HG02870 (cell line): Measurements from ENCODE around the gene KHDRBS2.

Experiments used
- ATAC-seq: cut with Tn5 transposase; IDR thresholded peaks from one replicate; pipeline ENCODE4 v1.9.1; 2021; ENCODE audit warnings: mild to moderate bottlenecking, moderate library complexity; ENCODE audit not compliant: unreplicated experiment

The KHDRBS2 gene

DNA sequence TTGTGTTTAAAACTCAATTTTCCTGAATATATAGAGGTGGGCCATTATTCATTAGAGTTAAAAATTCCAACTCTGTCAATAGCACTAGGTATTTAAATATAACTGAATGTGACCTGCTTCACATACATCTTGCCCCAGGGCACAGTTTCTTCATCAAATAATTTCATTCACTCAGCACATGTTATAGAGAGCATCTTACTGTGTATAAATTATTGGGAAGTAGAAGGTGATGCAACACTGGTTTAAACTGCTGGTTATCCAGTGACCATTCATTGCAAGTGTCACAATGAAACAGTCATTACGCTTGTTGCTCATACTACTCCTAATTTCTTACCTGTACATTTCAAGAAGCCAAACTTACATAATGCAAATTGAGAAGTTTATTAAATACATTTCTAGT, 93.4 kb downstream of the KHDRBS2 start:
- ATAC-seq, result no peak

DNA sequence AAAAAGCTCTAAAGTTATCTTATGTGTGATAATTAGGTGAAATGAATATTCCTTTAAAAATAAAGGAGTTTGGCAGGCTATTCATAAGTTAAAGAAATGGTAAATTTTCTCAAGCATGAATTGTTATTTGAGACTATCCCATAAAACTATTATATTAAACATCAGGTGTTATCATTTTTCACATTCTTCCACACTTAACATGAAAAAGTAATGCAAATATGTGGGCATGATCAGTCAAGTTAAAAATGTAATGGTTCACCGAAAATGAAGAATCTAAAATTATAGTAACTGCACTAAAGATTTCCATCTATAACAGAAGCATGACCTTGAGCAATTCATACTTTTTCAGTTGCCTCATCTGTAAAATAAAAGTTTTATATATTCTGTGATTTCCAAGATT, 110.8 kb downstream of the KHDRBS2 start:
- ATAC-seq, result no peak

DNA sequence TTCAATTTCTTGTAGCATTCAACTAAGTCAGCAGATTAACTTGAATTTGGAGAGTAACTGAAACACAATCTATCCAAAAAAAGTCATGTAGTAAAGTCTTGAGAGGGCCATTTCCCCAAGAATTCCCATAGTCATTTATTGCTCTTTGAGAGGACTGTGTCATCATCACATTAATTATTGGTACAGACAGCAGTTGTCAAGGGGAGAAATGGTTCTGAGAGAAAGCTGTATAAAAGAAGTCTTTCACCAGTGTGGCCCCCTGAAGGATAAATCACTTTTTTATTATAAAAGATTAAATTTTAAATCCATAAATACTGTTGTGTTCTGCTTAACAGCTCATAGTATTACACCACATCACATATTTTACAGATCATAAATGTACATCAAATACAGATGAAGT, 111.5 kb downstream of the KHDRBS2 start:
- no peak for ATAC-seq

DNA sequence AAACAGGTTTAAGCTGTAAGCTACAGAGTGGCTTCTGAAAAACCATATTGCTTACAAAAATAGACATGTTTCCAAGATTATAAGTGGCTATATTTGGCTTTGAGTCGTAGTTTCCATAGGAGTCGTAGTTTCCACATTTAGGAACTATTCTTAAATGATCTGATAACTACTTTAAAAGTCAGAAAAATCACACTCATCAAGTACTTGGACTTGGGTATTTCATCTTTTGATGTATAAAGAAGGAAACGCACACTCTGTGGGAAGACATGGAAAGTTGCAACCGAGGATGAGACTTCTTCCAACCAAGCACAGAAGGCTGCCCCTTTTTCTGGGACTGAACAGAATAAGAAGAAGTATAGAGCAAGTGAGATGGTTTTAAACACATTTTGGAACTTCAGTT, 118.3 kb downstream of the KHDRBS2 start:
- ATAC-seq, result no peak

DNA sequence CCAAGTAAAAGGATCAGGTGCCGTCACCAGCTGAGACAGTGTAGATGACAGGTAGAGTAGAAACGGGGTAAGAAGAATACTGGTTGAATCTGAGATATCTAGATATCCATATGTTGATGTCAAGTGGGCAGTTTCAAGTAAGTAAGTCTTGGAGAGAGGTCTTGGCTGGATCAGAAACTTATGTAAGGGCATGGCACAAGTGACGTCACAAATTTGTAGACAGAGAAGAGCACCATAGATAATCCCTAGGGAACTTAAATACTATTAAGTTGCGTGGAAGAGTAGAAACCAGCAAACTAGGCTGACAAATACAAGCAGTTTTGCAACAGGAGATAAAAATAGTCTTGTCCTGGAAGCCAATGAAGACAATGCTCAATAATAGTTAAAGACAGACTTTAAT, 123.2 kb downstream of the KHDRBS2 start:
- ATAC-seq, result no peak

DNA sequence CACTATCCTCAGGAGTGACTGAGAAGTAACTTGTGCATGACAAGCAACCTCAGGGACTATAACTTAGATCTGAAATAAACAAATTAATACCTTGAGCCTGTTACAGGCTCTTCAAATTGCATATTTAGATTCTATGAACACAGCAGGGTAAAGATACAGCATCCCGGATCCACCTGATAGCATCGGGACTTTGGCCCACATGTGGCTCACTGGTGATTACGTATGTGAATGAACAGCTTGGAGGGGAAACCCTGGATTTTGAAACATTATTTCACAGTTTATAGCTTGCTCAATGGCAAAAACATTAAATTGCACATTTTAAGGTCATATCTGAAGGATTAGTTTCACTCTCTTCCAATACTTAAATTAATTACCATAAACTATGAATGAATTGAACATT, 133.2 kb downstream of the KHDRBS2 start:
- no peak for ATAC-seq

DNA sequence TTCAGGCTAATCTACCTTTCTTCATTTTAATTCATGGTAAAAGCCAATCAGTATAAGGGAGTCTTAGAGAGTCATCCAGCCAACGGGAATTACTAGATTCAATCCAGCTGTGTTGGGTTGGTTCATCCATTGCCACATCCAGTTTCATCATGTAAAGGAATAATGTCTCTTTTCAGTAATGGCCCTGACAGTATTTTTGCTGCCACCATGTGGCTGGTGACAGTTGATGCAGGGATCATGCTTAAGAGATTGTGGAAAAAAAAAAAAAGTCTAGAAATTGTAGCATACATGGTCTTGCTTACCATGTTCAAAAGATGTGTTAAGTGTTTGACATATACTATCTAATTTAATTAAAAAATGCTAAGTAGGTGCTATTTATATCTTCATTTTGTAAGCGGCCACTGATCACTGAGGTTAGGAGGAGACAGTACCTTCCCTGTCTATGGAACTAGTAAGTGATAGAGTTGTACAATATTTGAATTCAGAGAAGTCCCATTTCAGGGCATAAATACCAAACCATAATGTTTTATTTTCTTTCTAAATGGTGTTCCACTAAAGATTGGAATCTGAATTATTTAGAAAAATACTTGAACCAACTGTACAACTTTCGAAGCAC, 135.9 kb downstream of the KHDRBS2 start:
- peak; percentile 92 for ATAC-seq

DNA sequence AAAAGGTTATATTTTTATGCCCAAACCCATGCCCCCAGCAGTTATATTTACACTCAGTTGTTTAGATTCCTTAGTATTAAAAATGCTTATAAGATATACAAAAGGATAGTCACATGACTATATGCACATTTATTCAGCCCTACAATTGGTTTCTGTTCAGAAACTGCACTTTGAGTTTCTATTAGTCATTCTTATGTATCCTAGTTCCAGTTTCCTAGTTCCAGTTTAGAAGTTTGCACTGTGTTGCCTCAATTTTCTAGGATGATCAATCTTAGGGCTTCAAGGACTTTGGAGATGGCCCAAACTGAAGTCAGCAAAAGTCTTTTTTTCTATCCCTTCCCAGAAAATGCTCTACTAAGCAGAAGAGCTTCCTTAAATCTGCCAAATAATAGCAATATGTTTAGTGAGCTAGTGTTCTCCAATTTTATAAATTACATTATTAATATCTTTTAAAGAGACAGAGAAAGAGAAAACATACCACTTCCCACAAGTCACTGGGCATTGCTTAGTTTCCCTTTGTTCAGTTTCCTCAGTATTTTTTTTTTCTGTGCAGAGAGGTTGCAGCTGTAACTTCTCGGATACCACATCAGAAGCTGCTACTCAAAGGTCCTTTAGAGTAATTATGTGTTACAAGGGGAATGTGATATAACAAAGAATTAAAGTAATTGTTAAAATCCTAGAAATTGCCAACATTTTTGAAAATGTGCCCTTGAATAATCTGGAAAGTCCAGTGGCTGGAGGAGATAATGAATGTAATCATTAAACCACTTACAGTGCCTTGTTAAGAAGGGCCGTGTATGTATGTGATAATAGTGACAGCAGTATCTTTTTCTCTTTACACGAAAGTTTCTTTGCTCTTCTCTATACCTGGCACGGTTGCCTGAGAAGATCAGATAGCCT, 138.8 kb downstream of the KHDRBS2 start:
- no peak for ATAC-seq

DNA sequence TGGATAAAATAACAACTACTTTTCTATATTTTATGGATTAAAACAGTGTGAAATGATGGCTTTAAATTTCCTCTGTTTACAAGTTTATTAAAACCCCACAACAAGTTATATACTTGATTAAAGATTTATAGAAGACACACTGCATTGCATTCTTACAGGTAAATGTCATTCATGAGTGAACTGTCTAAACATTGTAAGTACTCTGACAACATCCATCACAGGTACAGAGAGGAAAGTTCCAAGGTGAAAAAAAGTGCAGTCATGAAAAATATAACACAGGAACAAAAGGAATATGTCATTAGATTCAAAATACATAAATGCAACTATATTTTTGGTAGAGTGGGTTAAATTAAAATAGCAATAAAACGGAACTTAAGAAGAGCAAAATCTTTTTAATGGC, 156.9 kb downstream of the KHDRBS2 start:
- no peak for ATAC-seq

DNA sequence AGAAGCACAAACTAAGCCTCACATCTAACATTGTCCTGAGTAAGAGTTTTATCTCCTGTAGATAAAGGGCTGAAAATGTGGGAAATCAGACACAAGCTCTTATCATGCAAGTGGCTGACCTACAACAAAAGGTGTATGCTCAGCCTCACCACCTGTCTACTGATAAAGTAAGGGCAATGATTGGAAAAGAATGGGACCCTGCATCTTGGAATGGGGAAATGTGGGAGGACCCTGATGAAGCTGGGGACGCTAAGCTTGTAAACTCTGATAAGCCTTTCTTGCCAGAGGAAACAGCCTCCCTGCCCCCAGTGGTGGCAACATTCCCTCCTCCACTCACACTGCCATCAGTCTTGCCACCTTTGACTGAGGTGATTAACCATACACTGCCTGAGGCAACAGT, 166.6 kb downstream of the KHDRBS2 start:
- no peak for ATAC-seq

DNA sequence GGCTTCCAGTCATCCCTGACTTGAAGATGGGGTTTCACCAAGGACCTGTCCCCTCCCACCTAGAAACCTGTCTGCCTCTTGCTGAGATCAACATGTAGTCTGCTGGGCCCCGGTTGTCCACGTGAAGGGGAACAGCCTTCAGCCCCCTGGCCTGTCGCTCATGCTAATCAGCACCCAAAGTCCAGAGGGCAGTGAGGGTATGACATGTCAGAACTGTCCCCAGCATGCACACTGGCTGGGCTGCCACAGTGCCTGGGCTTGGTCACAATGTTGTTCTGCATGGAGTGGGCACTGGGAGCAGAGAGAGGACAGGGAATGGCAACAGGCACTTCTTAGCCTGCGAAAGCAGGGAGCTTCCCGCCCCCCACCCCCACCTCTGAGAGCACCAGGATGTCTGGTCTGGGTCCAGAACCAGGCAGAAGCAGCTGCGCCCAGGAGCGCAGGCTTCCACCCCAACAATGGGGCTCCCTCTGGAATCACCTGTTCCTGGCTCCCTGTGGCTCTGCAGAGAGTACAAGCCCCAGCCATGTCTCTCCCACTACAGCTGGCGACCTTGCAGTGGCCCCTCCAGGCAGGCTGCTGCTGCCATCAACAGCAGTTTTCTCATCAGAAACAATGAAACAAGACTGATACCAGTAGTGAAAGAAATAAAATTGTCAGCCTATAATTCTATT, 182.7 kb downstream of the KHDRBS2 start:
- no peak for ATAC-seq

DNA sequence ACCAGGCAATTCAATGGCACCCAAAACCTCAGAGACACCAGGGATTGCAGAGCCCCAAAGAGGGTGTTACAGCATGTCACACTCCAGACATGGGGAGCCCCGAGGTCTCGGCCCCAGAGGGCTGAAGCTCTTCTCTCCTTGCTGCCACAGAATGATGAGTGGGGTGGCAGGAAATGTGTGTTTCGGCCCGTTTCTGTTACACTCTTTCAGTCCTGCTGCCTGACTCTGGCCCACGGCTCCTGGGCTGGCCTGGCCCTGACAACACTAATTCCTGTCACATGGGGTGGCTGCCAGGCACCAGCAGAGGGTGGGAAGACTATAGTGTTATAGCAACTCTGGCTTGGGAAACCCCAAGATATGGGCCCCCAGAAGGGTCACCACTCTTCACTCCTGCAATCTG, 183.6 kb downstream of the KHDRBS2 start:
- ATAC-seq, result no peak

DNA sequence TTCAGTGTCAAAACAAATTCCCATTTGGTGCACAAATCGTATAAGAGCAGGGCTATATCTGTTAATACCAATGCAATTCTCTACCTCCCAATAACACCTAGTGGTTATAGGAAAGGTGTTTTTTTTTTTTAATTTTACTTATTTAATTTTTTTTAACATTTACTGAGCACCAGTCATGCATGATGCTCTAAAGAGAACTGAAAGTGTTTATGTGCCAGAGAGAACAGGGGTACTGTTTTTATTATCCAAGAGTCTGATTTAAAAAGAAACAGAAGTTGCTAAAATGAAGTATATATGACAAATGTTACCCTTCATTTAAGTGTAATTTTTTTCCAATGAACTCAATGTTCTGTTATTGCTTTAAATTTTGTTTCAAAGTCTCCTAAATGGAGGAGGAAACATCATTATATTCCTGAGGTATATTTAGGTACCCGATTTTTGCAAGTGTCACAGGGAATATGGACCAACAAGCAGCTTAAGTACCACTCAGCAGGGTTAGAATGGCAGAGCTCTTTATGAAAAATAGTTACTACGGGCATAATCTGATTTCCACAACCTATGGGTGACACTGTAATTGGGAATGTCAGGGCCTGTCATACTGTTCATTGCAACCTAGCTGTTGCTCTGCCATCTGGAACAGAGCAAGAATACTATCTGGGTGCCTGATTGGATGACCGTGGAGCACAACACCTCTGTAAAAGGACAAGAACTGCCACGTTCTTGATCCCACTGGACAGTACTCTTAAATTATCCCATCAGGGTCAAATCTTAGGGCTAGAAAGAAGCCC, 195.4 kb downstream of the KHDRBS2 start:
- ATAC-seq, result no peak

DNA sequence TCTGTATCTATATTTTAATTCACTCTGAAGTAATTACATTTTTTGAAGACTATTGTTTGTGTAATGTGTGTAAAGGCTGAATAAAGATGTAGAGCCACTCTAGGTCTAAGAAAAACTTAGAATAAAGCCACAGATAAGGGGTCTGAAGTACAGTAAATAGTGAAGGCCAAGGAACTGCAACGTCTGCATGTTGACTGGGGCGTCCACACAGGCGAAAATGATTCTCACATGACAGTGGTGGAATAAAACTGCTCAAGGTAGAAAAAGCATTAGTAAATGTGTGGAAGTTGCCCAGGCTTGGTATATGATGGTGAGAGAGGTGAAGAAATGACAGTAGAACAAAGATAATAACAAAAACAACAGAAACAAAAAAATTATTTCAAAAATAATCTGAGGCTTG, 196.2 kb downstream of the KHDRBS2 start:
- ATAC-seq, result no peak

DNA sequence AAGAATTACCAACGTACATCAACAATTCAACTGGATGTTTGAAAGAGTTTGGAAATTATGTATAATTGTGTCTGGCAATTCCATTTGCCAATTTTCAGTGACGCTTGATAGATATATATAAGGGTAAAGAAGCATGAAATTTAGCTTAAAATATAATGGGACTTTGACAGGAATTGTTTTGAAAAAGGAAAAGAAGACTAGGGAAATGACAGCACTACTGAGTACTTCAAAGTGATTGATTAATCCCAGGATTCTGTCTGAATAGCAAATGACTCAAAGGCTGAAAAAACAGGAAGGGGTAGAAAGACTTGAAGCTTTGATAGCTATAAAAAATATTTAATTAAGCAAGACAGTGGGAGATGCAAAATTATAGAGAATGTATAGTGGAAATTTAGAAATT, 200.0 kb downstream of the KHDRBS2 start:
- ATAC-seq, result no peak

DNA sequence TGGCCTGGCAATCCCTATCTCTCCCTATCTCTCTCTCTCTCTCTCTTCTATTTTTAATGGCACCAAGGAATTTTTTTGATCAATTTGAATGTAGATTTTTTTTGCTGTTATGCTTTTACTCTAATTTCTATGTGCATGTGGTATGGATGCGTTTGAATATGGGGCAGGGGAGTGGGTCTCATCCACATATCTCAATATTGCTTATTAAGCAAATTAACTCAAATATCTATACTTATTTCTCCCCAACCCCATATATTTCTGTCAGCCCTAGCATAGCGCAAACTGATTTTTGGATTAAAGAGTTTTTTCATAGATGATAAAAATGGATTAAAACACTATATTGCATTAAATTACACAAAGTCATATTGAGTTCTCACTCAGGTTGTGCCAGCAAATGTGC, 210.2 kb downstream of the KHDRBS2 start:
- ATAC-seq, result no peak

DNA sequence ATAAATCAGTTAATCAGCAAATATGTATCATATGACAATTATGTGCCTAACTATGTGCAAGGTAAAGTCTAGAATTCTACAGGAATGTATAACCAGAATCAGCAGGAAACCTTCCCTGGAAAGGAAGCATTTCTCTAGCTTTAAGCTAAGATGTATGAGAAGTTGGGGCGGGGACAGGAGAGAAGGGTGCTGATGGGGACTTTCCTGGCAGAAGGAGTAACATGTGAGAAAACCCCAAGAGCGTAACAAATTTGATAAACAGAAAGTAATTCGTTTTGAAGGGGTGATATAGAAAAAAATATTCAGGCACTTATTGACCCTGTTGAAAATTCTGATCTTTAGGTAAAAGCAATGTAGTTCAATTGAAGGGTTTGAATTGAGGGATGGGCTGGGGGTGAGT, 226.1 kb downstream of the KHDRBS2 start:
- ATAC-seq, result no peak

DNA sequence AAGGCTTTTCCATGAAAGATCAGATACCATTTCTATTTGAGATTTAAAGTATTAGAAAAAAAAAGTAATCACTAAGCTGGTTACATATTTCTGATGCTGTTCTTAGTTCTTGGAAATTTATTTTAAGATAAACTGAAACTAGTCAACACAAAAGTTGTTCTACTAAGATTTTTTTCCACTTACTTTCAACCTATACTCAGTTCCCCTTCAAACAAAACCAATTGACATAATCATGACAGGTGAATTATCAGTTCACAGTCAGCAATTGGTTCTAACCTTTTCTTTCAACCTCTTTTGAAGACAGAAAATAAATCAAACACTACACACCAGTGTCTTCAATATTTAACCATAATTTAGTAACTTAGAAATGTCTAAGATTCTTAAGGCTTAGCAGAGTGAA, 228.7 kb downstream of the KHDRBS2 start:
- no peak for ATAC-seq

DNA sequence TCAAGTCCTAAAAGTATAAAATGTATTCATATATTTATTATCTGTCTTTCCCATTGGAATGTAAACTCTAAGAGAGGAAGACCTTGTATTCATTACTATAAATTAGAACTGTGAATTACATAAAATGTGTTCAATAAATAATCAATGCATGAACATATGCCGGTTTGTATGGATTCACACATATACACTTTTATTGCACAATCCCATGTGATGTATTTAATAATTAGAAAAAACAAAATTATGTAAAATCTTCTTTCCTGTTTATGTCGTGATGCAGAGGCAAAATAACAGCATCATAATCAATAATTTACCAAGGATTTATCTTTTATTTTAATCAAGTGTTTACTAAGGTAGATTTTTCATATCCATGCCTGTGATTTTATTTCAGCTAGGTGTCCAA, 240.5 kb downstream of the KHDRBS2 start:
- no peak for ATAC-seq

DNA sequence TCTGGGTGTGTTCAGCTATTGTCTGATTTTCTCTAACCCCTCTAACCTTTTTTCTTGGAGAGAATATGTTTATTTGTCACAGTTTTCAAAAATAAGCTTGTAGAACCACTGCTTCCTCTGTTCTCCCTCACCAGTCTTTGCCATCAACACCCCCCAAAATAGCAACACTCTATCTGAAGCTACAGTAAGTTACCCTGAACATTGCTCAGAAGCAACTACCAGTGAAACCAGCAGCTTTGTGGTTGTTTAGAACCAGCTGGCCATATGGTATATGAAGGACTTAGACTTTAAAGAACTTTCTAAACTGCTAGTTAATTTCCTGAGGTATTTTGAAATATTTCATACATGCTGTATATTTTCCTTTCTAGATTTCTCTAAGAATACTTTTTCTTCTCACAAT, 242.9 kb downstream of the KHDRBS2 start:
- ATAC-seq, result no peak

DNA sequence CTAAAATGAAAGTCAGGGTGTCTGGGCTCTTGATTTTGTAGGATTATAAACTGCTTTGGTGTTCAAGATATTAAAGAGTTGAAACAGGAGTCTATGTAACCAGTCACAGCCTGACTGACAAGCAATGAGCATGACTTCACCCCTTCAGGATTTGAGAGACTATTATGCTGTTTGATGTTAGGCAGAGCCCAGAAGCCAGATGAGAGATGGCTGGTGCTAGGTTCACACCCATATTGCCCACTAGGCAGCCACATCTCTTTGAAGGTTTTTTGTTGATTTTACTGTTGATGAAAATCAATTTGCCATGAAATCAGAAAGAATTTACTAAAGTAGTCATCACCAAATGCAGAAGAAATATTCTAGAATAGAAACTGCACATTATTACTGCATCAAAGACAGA, 243.6 kb downstream of the KHDRBS2 start:
- ATAC-seq, result no peak
